Ammon's horn (tissue), 1 donor: Measurements from ENCODE around the gene TIMP3.

ENCODE experiments used
- DNase-seq: peaks from one replicate; pipeline ENCODE4 v3.0.0-alpha.2; 2016; ENCODE audit warnings: low spot score

Gene TIMP3

DNA sequence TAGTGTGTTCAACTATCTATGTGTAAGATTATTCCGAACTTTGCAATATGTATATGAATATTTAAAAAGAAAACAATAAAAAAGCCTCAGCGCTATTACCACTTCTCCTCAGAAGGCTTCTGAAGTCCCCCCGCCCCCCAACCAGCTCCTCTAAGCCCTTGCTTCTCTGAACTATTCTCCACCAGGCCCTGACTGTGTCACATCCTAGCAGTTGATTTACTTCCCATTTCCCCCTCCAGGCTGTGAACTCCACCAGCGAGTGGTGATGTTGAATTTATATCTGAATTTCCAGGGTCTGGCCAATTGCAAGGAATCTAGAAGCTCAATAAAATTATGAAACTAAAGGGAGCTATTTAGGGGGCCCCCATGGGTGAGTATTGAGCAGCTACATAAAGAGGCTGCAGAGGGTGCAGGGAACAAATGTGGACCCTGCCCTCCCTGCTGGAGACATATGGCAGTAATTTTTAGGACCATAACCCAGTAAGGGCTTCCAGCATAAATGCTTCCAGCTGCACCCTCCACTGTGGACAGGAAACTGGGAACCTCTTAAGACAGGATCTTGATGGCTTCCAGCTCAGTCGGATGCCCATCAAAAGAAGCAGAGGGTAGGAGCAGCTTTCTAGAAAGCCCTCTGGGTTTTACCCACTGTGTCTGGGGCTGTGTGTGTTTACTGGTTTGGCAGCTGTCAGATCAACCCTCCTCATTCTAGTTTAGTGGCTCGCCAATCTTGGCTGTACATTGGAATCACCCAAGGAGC, 81.4 kb downstream of the TIMP3 start:
- DNase-seq: no peak

DNA sequence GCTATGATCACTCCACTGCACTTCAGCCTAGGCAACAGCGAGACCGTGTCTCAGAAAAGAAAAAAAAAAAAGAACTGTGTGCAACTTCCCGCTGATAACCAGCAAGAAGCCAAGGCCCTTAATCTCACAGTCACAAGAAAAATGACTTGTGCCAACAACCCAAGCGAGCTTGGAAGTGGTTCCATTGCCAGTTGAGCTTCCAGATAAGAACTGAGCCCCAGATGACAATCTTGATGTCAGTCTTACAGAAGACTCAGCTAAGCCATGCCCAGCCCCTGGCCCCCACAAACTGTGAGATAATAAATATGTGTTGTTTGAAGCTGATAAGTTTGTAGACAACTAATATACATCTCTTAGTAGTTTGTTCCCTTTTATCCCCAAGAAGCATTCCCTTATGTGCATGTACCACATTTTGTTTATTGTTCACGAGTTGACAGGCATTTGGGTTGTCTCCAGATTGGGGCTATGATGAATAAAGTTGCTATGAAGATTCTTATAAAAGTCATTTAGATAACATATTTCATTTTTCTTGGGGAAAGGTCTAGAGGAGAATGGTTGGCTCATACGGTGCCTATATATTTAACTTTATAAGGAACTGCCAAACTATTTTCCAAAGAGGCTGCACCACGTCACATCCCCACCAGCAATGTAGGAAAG, 85.9 kb downstream of the TIMP3 start:
- DNase-seq: no peak

DNA sequence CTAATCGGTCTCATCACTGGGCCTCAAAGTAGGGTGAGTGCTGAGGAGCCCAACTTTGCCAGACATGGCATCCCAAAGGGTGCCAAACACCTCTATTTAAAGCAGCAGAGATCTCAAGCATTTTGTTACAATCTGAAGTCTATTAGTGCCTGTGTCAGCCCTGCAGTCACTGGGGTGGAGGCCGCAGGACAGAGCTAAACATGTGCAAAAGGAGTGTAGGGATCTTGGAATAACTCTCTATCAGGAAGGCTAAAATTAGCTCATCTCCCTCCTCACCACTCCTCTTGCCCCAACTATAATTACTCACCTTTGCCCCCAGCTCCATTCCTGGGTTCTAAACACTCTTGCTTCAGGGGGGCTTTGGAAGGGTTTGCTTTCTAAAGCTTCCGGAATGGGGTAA, 87.5 kb downstream of the TIMP3 start:
- DNase-seq: no peak

DNA sequence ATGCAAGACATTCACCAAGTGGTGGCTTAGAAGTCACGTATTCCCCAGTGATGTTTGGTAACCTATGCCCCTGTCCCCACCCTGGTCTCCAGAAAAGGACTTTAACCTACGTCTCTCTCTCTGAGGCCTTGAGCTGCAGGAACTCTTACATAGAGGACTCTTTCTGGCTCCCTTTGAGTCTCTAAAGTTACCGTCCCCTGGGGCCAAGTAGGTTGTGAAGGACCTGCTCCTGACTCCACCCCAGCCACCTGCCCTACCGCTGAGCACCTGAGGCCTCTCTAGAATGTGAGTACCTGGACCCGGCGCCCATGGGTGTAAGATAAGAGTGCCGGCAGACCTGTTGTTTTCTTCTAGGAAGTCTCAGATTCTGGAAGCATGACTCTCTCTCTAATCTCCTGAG, 95.4 kb downstream of the TIMP3 start:
- no peak for DNase-seq

DNA sequence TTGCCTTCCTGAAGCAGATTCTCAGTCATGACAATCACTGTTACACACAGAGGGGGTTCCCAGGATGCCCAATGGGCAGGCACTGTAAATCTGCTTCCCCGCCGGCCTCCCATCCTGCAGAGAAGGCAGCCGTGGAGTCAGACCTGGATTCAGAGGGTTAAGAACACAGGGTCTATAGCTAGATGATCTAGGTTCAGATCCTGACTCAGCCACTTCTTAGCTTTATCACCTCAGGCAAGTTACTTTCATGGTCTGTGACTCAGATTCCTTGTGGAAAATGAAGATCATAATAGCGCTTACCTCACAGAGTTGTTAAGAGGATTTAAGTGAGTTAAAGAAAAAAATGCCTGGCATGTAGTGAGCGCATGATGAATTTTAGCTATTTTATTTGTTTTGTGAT, 95.9 kb downstream of the TIMP3 start:
- no peak for DNase-seq

DNA sequence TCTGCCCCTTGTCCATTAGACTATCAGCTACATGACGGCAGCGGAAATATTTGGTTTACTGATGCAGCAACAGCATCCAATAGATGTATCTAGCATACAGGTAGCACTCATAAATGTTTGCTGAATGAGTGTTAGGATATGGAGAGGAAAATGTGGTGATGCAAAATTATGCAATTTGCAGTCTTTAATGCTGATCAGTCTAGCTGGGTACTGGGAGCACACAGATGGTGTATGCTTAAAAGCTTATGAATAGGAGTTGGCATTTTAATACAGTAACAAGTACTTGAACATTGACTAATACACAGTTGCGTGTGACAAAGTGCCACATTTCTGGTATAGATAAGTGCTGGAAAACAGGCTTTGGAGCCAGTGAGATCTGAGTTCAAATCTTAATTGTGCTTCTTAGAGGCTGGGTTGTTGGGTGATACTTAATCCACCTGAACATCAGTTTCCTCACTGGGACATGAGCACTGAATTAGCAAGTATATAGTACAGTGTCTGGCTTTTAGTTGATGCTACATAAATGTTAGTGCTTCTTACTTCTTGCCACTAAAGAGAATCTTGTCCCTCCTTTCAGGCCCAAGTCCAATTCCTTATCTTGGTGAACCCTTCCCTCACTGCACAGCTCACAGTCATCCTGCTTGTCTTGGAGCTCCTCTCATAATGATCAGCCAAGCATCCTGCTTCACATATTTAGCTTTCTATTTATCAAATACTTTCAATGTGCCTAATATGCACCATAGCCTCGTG, 99.6 kb downstream of the TIMP3 start:
- peak; percentile 50 for DNase-seq

DNA sequence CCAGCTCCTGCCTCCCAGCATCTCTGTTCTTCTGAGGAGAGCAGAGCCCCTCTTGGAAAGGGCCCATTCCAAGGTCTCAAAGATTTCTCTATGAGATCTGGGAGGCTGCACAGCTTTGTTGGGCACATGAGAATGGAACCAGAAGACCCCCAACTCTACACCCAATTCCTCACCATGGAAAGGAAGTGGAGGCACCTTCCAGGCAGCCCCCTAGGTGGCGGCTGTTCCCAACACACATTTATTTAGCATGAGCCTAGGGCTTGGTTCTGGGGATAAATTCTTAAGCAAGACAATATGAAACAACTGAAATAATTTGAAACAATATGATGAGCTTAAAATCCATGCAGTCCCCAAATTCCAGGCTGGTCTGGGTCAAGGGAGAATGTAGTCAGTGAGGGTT, 100.4 kb downstream of the TIMP3 start:
- no peak for DNase-seq

DNA sequence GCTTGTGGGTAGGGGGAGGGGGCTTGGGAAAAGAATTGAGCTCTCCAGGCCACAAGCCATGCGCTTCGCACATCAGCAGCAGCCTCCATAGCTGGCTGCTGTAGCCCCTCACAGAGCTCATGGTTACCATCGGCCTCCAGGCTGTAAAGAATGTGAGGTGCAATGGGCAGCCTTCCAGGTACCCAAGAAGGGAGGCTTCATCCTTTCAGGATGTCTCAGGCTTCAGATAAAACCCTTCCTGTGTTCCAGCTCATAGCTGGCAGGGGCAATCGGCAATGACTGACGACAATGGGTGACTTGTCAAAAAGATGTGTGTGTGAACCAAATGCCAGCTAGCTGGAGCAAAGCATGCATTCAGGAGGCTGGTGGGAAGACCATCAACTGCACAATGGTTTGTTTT, 102.0 kb downstream of the TIMP3 start:
- DNase-seq: no peak

DNA sequence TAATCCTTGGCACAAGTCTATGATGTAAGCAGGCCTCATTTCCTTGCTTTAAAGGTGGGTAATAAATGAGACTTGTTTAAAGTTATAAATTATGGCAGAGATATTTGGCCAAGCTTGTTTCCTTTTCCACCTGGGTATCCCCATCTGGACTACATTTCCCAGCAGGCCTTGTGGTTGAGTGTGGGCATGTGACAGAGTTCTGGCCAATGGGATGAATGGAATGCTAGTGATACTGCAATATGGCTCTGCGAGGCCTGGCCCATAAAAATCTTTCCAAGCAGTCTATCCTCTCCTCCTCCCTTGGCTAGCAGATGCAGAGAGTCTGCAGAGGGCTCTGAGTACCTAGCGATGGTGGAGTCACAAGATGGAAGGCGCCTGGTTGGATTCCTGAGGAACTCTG, 102.5 kb downstream of the TIMP3 start:
- peak; percentile 66 for DNase-seq

DNA sequence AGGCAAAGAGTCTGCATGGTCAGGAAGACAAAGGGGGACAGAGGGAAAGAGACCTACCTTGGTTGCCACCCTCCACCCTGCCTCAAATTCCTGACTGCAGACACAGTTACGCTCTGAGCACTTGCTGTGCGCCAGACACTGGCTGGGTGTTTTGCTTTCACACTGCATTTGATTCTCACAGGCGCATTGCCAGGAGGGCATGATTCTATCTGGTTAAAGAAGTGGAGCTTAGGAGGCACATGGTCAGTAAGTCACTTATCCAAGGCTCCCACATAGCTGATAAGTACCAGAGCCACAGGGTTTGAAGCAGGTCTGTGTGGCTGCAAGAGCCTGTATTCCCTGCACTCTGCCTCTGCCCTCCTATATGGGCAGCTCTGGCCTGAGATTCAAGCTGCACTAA, 103.9 kb downstream of the TIMP3 start:
- peak; percentile 27 for DNase-seq

DNA sequence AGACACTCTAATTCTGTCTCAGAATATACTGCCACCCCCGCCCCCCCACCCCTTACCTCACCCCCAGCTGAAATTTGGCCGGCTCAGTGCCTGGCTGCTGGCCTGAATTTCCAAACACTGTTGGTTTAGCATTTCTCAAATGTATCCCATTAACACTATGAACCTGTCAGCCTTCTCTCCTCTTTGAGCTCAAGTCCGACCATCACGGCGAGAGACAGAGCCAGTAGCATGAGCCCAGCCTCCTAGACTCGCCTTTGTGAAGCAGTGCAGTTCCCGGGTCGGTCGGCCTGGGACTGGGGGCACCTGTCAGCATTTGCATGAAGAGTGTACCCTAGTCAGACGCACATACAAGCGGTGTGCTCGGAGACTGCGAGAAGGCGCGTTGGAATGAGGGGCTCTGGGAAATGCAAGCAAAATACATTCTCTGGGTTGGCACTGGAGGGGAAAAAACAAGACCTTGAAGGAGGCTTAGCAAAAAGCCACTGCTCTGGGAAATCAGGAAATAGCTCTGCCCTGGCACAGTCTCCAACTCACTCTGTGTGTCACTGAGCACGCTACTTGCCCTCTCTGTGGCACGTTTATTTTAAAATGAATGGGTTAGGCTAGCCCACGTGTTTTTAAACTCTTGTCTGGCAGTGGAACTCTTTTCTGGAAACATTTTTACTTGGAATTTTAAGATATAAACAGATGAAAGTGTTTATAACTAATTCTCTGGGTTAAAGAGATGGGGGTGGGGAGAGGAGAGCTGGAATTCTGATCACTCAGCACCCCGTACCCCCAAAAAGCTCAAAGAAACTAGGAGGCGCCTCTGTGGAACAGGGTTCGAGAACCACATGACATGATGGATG, 108.3 kb downstream of the TIMP3 start:
- DNase-seq: peak; percentile 22

DNA sequence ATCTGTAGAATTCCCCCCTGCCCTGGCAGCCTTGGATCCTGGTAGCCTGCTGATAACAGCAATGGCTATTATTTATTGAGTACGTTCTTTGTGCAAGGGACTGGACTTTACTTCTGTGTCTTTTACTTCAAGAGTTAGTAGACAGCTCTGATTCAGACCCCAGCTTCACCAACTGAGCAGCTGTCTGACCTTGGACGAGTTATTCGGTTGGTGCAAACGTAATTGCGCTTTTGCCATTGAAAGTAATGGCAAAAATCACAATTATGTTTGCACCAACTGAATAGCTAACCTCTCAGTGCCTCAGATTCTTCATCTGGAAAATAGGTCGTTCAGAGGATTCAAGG, 108.9 kb downstream of the TIMP3 start:
- no peak for DNase-seq

DNA sequence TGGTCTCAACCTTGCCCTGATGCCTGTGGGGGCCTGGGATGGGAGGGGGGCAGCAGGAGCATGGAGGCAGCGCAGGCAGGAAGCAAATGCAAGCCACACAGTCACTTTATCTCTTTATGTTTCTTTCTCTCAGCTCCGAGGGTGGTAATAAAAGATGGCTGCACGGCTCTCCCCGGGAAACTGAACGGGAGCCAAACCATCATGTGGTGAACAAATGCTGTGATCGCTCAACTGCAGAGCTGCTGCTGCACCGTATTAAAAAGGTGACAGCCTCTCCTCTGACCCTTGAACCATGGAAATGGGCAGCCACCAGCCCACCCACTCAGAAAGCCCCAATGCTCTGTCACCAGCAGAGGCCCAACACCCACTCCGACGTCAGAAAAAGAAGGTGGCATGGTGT, 110.0 kb downstream of the TIMP3 start:
- no peak for DNase-seq
